K562 (cell line): ENCODE data around the gene CSNK2A1. TPM values are rescaled to one million over a fixed set of nuclear protein-coding genes. Genes with fewer than 3 reads are reported as not detected.
A peak's percentile ranks its signal among the peaks of the same experiment; 100 is the strongest.

Experiments
- GABPB1 ChIP-seq: sonication (generic); formaldehyde crosslinking; IDR thresholded peaks from 2 replicates; pipeline ENCODE4 v1.8.0; 2022; ENCODE audit warnings: mild to moderate bottlenecking, missing genetic modification reagents
- ILF3 ChIP-seq: fragments of 450-650 bp; IDR thresholded peaks from 2 replicates; pipeline ENCODE4 v1.6.1; 2018; ENCODE audit warnings: antibody characterized with exemption, mild to moderate bottlenecking, moderate library complexity, borderline replicate concordance
- JUND ChIP-seq, 2 experiments: IDR thresholded peaks; 2 replicates in 1 of 2; 3 replicates in 1 of 2; pipeline ENCODE4 v1.6.1; 2011; ENCODE audit warnings: borderline replicate concordance in 2 of 2, low read depth in 2 of 2, low read length in 2 of 2, improper control_type of control experiment in 1 of 2, missing biosample characterization in 1 of 2, missing genetic modification characterization in 1 of 2, missing genetic modification reagents in 1 of 2
- KDM5B ChIP-seq: fragments of 200-600 bp; sonication (generic); IDR thresholded peaks from 2 replicates; pipeline ENCODE4 v1.6.1; 2012; ENCODE audit warnings: low read depth, mild to moderate bottlenecking, moderate library complexity, low read length, control low read depth, inconsistent platforms; ENCODE audit not compliant: insufficient replicate concordance
- NEUROD1 ChIP-seq: fragments of 150-350 bp; IDR thresholded peaks from 2 replicates; pipeline ENCODE4 v1.6.1; 2014; ENCODE audit warnings: borderline replicate concordance, low read length, low read depth; ENCODE audit not compliant: partially characterized antibody
- NR4A1 ChIP-seq, 2 experiments: fragments of 250-450 bp in 1 of 2; fragments of 450-650 bp in 1 of 2; sonication (Bioruptor Pico) in 1 of 2; IDR thresholded peaks; 2 replicates each; pipeline versions ENCODE4 v1.4.0 to v1.6.1; 2016 to 2020; ENCODE audit warnings: mild to moderate bottlenecking in 2 of 2, missing compliant biosample characterization in 1 of 2, missing genetic modification characterization in 1 of 2, moderate library complexity in 1 of 2
- PKNOX1 ChIP-seq: fragments of 450-650 bp; IDR thresholded peaks from 2 replicates; pipeline ENCODE4 v1.6.1; 2016
- PRMT5 ChIP-seq: sonication (generic); formaldehyde crosslinking; IDR thresholded peaks from 2 replicates; pipeline ENCODE4 v1.5.0; 2020; ENCODE audit warnings: missing genetic modification reagents
- TCFL5 ChIP-seq: fragments of 250-450 bp; sonication (Bioruptor Pico); conservative IDR thresholded peaks from 2 replicates; pipeline ENCODE4 v1.6.1; 2021; ENCODE audit warnings: mild to moderate bottlenecking, moderate library complexity, matching md5 sums
- U2AF2 ChIP-seq: fragments of 200-400 bp; formaldehyde crosslinking; optimal IDR thresholded peaks from 2 replicates; pipeline ENCODE3; 2017; ENCODE audit warnings: low read depth, mild to moderate bottlenecking, low read length
- ZNF274 ChIP-seq: IDR thresholded peaks from 2 replicates; pipeline ENCODE4 v1.6.1; 2011; ENCODE audit warnings: low read depth, mild to moderate bottlenecking, low read length, moderate library complexity, borderline replicate concordance
- ZSCAN29 ChIP-seq: fragments of 450-650 bp; IDR thresholded peaks from 2 replicates; pipeline ENCODE4 v1.6.1; 2017
- polyA plus RNA-seq, 8 experiments: library from polyadenylated mRNA; depleted of rRNA in 4 of 8; stranded (reverse) in 5 of 8; unstranded in 3 of 8; fragments of >200 nt; fragmentation: Nextera tagmentation in 2 of 8; fragmentation: Illumina TruSeq in 1 of 8; extraction: Ambion mirVana in 2 of 8; extraction: Trizol in 1 of 8; gene quantifications; 2 replicates each; pipeline versions ENCODE4 v1.2.1 to v1.2.3, GENCODE V29; 2011 to 2014; ENCODE audit warnings: inconsistent platforms in 1 of 8, missing spikeins in 1 of 8
- total RNA-seq, 7 experiments: library from RNA; depleted of rRNA in 6 of 7; stranded (reverse); fragments of >200 nt in 6 of 7; fragmentation: Illumina TruSeq in 2 of 7; extraction: Trizol in 2 of 7; gene quantifications; 2 replicates each; pipeline versions ENCODE4 v1.2.1 to v1.2.3, GENCODE V29; 2011 to 2021; ENCODE audit warnings: low replicate concordance in 1 of 7
- TF ChIP-seq, protein P1 (sequence below): fragments of 450-650 bp; formaldehyde crosslinking; IDR thresholded peaks from 2 replicates; pipeline ENCODE4 v1.4.0; 2020; ENCODE audit warnings: mild to moderate bottlenecking, moderate library complexity
- TF ChIP-seq, protein P2 (sequence below): sonication (generic); formaldehyde crosslinking; IDR thresholded peaks from 2 replicates; pipeline ENCODE4 v1.8.1; 2023; ENCODE audit warnings: missing genetic modification reagents, mild to moderate bottlenecking, borderline replicate concordance

Gene CSNK2A1
- total and polyA plus RNA-seq, 9 of the 15 experiments (the other 6 are each of a cell fraction or from before 2014, with no cell fraction given): 71.0 to 251 (median 103) TPM

DNA sequence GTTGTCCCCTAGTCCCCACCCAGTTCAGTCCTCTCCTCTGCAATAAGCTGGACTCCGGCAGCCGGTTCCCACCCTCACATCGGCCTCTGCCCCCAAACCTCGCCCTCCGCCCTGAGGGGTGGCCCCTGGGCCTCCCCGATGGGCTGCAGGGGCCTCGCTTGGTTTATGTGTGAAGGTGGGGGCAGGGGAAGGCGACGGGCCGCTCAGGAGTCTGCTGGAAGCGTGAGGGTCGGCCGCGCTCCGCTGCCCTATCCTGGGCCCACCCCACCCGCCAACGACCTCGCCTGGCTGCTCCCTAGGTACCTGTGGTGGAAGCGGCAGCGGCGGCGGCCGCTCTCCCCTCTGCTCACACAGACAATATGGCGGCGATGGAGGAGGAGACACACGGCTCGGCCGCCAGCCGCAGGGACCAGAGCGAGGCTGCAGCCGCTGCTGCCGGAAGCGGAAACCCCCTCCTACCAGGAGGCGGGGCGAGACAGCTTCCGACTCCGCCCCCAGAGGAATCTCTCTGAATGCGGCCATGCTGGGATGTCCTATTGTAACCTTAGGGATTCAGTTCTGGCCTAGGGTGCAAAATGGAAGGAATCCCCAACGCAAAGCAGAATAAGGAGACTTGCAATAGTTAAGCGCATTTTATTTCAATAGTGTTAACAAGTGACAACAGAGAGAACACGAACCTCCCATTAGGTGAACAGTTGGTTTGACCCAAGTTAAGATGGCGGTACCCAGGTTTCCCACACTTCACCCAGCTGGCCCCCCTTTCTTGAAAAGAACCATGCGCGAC lies at the start of gene CSNK2A1 (continued):
- peak; percentile 96 for TF ChIP-seq JUND (IDR thresholded peaks at IDR 0.05; ENCODE audit: borderline replicate concordance, low read depth, low read length)
- TF ChIP-seq JUND (tag; IDR thresholded peaks at IDR 0.05; ENCODE audit: borderline replicate concordance, low read depth, low read length): no peak; the same call in 2 of the 3 replicates
- TF ChIP-seq NEUROD1: peak; percentile 13
- TF ChIP-seq ZSCAN29: no peak
- no peak for TF ChIP-seq TCFL5 (CRISPR knock-in tag)
- TF ChIP-seq ILF3: no peak
- TF ChIP-seq ZNF274: no peak
- TF ChIP-seq NR4A1 (CRISPR knock-in tag; IDR thresholded peaks at IDR 0.05): no peak
- no peak for TF ChIP-seq NR4A1 (tag; IDR thresholded peaks at IDR 0.05)
- 0 out of 2 replicates have a peak, but pooled peaks have one; percentile 28 for TF ChIP-seq PKNOX1
- no peak for TF ChIP-seq U2AF2
- TF ChIP-seq, protein P1, sequence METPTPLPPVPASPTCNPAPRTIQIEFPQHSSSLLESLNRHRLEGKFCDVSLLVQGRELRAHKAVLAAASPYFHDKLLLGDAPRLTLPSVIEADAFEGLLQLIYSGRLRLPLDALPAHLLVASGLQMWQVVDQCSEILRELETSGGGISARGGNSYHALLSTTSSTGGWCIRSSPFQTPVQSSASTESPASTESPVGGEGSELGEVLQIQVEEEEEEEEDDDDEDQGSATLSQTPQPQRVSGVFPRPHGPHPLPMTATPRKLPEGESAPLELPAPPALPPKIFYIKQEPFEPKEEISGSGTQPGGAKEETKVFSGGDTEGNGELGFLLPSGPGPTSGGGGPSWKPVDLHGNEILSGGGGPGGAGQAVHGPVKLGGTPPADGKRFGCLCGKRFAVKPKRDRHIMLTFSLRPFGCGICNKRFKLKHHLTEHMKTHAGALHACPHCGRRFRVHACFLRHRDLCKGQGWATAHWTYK (CRISPR knock-in tag): no peak
- TF ChIP-seq, protein P2, sequence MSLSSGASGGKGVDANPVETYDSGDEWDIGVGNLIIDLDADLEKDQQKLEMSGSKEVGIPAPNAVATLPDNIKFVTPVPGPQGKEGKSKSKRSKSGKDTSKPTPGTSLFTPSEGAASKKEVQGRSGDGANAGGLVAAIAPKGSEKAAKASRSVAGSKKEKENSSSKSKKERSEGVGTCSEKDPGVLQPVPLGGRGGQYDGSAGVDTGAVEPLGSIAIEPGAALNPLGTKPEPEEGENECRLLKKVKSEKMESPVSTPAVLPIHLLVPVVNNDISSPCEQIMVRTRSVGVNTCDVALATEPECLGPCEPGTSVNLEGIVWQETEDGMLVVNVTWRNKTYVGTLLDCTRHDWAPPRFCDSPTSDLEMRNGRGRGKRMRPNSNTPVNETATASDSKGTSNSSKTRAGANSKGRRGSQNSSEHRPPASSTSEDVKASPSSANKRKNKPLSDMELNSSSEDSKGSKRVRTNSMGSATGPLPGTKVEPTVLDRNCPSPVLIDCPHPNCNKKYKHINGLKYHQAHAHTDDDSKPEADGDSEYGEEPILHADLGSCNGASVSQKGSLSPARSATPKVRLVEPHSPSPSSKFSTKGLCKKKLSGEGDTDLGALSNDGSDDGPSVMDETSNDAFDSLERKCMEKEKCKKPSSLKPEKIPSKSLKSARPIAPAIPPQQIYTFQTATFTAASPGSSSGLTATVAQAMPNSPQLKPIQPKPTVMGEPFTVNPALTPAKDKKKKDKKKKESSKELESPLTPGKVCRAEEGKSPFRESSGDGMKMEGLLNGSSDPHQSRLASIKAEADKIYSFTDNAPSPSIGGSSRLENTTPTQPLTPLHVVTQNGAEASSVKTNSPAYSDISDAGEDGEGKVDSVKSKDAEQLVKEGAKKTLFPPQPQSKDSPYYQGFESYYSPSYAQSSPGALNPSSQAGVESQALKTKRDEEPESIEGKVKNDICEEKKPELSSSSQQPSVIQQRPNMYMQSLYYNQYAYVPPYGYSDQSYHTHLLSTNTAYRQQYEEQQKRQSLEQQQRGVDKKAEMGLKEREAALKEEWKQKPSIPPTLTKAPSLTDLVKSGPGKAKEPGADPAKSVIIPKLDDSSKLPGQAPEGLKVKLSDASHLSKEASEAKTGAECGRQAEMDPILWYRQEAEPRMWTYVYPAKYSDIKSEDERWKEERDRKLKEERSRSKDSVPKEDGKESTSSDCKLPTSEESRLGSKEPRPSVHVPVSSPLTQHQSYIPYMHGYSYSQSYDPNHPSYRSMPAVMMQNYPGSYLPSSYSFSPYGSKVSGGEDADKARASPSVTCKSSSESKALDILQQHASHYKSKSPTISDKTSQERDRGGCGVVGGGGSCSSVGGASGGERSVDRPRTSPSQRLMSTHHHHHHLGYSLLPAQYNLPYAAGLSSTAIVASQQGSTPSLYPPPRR: no peak; the same call in 1 of the 2 replicates
- peak; percentile 97 for TF ChIP-seq GABPB1 (CRISPR knock-in tag)
- TF ChIP-seq KDM5B: peak; percentile 57
- no peak for TF ChIP-seq PRMT5
- TF ChIP-seq, all 486 proteins: peak for 89
